GM18505 (cell line): ENCODE measurements around the gene DGKH.

Experiments
- ATAC-seq: cut with Tn5 transposase; IDR thresholded peaks from one replicate; pipeline ENCODE4 v1.9.1; 2021; ENCODE audit not compliant: unreplicated experiment
- POLR2A ChIP-seq: IDR thresholded peaks from 4 replicates; pipeline ENCODE4 v1.6.1; 2011; ENCODE audit warnings: borderline replicate concordance; ENCODE audit not compliant: insufficient read depth, insufficient read length; ENCODE audit errors: extremely low read depth

The DGKH gene

GRCh38 chr13:42271337-42272114 is 223.1 kb downstream of the DGKH start:
- peak; percentile 82 for ATAC-seq
- peak; percentile 34 for TF ChIP-seq POLR2A

GRCh38 chr13:42272115-42272803 is 223.8 kb downstream of the DGKH start, which contains the start of gene AKAP11:
AKAP11 (plus strand) TSS chr13:42272152; CDS start chr13:42286349, 14,197 bp downstream.
- TF ChIP-seq POLR2A, result peak; percentile 62
- peak; percentile 33 for ATAC-seq

- no peak for ATAC-seq
- no peak for TF ChIP-seq POLR2A
Measured at GRCh38 chr13:42272804-42273175, 224.3 kb downstream of the DGKH start.

GRCh38 chr13:42274386-42275097 is 226.1 kb downstream of the DGKH start:
- ATAC-seq, result no peak

GRCh38 chr13:42275098-42275471 is 226.6 kb downstream of the DGKH start:
- no peak for ATAC-seq
- peak; percentile 74 for TF ChIP-seq POLR2A

More at GRCh38 chr13:42274386-42275097, 226.1 kb downstream of the DGKH start:
- no peak for TF ChIP-seq POLR2A

- no peak for ATAC-seq
- TF ChIP-seq POLR2A, result no peak
Measured at GRCh38 chr13:42275506-42275905, 227.1 kb downstream of the DGKH start.

GRCh38 chr13:42276683-42277082 is 228.2 kb downstream of the DGKH start:
- no peak for TF ChIP-seq POLR2A
- ATAC-seq, result no peak

GRCh38 chr13:42277618-42278276 is 229.3 kb downstream of the DGKH start:
- no peak for ATAC-seq
- TF ChIP-seq POLR2A, result no peak

GRCh38 chr13:42279080-42279479 is 230.6 kb downstream of the DGKH start:
- TF ChIP-seq POLR2A, result no peak
- no peak for ATAC-seq

- no peak for TF ChIP-seq POLR2A
- ATAC-seq, result no peak
Measured at GRCh38 chr13:42279986-42280385, 231.5 kb downstream of the DGKH start.

GRCh38 chr13:42280537-42280936 is 232.1 kb downstream of the DGKH start:
- TF ChIP-seq POLR2A, result no peak
- ATAC-seq, result no peak

- ATAC-seq, result no peak
- TF ChIP-seq POLR2A, result no peak
Measured at GRCh38 chr13:42283574-42283973, 235.1 kb downstream of the DGKH start.

GRCh38 chr13:42284068-42284467 is 235.6 kb downstream of the DGKH start:
- no peak for TF ChIP-seq POLR2A
- ATAC-seq, result no peak
